NCI-H1417 treated with DMSO at 0.1 percent for 48 hours (cell line): ENCODE measurements around the gene MACROH2A1.

Experiments
- DNase-seq: peaks from one replicate; lab custom pipeline; 2025; lab: John Stamatoyannopoulos, UW

MACROH2A1 gene

GRCh38 chr5:135353952-135354721, 44.9 kb downstream of the MACROH2A1 start:
- no peak for DNase-seq

DNA sequence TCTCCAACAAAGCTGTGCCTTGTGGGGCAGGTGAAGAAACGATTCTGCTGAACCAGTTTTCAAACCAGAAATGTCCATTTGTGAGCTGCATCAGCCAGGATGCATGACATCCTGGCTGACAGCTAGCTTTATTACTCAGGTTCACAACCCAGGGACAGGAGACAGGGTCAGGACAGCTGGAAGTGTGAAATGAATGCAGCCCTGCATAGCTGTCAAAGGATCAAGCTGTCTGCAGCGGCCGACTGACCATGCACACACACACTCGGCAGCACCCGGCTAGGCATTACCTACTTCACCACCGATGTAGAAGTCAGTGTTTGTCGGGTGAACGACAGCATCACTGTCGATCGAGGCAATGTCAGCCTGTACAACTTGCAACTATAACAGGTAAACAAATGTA, 48.5 kb downstream of the MACROH2A1 start:
- no peak for DNase-seq

DNA sequence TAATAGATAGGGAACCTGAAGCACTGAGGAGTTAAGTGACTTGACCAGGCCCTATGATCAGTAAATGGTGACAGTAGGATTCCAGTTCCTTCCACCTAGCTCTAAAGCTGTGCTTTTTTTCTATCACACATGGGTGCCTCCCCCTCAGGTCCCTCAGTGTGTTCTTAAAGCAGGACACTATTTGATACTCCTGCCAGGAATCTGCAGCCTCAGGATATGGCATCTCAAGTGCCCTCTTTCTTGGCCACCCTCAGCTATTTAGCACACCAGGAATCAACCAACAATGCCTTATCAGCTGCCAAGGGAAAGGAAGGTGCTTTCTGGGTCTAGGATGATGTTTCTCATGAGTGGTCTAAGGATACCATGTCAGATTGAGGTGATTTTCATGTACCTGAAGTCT, 49.1 kb downstream of the MACROH2A1 start:
- no peak for DNase-seq

DNA sequence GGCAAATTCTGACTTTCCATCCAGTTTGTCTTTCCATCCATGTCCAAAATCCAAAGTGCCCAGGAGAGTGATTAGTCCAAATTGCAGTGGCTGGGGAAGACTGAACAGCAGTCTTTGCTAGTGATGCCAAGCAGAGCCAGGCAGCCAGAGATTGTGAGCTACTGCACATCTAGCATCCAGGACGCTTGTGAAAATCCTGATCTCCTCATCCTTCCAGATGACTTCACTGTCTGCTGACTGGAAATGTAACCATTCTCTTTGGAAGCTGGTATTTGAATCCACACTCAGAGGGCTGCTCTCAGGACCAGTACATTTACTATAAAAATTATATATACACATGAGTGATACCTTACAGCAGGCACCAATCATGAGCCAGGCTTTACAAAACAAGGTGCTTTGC, 49.6 kb downstream of the MACROH2A1 start:
- DNase-seq: no peak

- DNase-seq: no peak
Measured at GRCh38 chr5:135348918-135349317, 50.1 kb downstream of the MACROH2A1 start.

DNA sequence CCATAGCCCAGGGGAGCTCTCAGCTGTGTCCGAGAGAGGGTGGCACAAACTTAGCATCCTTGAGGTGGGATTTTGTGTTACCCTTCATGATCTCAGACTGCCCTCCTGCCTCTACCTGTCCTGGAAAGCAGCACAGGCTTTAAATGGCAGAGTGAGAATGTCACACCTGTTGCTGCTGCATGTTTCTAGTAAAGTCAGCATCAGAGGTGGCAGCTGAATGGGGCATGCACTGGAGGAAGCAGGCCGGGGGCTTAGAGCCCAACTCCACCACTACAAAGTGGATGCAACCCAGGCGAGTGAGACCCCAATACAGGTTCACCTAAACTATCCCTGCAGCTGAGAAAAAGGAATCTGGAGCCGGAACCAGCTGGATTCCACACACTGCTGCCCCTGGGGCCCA, 51.6 kb downstream of the MACROH2A1 start:
- no peak for DNase-seq

- DNase-seq: no peak
Measured at GRCh38 chr5:135345956-135346731, 52.9 kb downstream of the MACROH2A1 start.

- DNase-seq: no peak
Measured at GRCh38 chr5:135344349-135344748, 54.7 kb downstream of the MACROH2A1 start.

GRCh38 chr5:135343413-135343812, 55.6 kb downstream of the MACROH2A1 start:
- DNase-seq: no peak

- no peak for DNase-seq
Measured at GRCh38 chr5:135342551-135342875, 56.5 kb downstream of the MACROH2A1 start.

GRCh38 chr5:135341696-135342550, 57.1 kb downstream of the MACROH2A1 start:
- DNase-seq: no peak

DNA sequence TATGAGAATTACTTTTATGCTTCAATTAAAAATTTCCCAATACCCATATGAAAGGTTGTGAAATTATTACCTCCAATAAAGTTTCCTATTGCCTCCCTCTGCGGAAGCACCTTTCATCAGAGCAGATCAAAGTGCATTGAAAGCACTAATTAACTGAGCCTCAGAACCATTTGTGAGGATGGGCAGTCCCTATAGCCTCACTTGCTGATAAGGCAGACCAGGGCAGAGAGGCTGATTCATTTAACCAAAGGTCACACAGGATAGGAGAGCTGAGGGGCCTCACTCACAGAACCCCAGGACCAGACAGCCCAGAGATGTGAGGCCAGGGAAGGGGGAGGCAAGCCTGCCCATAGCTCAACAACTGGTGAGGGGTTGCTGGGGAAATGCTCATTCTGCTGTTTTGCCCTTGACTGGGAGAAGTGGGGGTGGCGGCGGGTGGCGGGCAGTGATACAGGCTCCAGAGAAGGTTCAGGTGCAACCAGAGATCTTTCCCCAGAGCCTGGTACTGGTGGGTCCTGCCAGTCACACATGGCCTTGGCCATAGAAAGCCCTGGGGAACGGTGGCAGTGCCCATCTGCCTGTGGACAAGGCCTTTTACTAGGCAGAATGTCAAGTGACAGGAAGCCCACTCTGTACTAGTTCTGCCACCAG, 57.9 kb downstream of the MACROH2A1 start:
- DNase-seq: no peak

DNA sequence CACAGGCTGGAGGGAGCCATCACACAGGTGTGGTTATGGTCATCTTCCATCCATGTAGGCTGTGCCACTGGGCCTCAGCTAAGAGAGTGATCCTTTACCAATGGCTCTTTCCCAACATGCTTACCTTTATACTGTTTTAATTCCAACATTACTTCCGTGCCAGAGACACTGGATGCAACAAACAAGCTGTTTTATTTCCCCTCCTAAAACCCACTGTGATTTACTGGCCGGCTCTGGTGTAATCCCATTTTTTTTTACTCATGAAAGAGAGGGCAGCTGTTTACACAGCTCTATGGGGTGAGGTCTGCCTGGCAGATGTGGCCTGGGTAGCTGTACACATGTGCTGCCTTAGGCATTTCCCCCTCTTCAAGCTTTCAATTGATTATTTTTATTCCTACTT, 58.5 kb downstream of the MACROH2A1 start:
- no peak for DNase-seq

GRCh38 chr5:135339623-135340022, 59.4 kb downstream of the MACROH2A1 start:
- DNase-seq: no peak

GRCh38 chr5:135339189-135339588, 59.8 kb downstream of the MACROH2A1 start:
- DNase-seq: no peak

- DNase-seq: no peak
Measured at GRCh38 chr5:135337064-135337463, 62.0 kb downstream of the MACROH2A1 start.

- no peak for DNase-seq
Measured at GRCh38 chr5:135335031-135335828, 63.8 kb downstream of the MACROH2A1 start.

- no peak for DNase-seq
Measured at GRCh38 chr5:135333732-135334515, 65.1 kb downstream of the MACROH2A1 start.

DNA sequence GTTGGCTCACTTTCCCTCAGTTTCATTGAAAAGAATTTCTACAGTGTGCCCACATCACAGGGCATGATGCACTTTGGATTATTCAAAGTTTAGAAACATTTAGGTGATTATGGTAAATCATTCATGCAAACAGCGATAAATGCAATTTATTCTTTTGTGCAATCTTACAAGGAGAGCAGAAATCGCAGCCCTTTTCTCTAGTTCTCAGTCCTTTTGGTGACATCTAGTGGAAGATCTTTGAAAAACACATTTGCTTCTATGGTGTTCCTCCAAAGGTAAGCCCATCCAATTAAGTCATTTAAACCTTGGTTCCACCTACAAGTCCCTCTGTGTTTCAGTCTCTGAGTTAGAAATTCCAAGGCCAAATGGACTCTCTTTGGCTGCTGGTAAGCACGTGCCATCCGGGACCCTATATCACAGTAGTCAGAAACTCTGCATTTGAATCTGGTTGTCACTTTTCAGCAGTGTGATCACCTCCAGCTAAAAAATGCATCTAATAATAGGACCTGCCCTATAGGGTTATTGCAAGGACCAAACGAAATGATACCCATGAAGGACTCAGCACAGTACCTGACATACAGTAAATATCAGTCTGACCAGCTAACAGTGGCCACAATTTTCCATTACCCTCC, 66.4 kb downstream of the MACROH2A1 start:
- DNase-seq: no peak

- no peak for DNase-seq
Measured at GRCh38 chr5:135331612-135332011, 67.4 kb downstream of the MACROH2A1 start.
